EL (cell line): ENCODE results near the gene SYT11.
"Not testable (repeated sequence)": the region's sequence is repeated elsewhere in the genome, so short reads cannot be mapped to it uniquely, and the experiment has no call there.

Source experiments
- DNase-seq: peaks from one replicate; pipeline ENCODE4 v3.0.0-alpha.2; 2016

The SYT11 gene

DNA sequence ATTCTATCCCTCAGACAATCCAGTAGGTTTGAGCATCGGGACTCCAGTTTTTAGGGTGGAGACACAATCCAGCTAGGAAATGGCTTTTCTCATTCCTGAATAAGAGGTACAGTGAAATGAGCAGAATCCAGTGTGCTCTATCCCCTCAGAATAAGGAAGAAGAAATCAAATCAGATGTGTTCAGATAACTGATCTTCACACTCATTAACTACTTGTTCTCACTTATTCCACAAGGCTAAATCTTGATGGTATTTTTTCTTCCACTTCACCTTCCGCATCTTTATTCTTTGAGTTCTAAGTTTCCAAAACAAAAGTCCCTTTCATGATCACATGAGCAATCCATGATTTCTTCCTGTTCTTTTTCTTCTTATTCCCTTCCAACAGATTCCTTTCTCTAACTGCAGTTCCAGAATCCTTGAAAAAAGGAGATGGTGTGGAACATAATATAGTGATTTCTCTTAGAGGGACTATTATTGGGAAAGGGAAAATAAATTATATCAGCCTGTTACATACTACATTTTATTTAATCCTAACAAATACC is 1.7 kb downstream of the SYT11 start:
- DNase-seq = no peak

DNA sequence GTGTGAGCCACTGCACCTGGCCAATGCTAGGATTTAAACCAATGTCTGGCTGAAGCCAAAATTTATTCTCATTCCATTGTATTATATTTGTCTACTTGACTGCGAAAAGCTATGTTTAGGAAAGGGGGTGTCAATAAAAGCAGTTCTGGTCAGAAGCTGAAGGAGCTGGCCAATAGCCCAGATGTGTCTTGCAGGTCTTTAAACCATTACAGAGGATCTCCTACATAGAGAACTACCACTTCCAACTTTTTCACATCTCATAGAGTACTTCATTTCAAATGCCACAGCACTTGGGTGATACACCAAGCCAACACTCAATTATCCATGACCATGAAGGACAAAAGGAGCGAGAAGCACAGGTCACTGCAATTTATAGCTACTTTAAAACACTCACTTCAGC is 2.5 kb downstream of the SYT11 start:
- DNase-seq = no peak

- DNase-seq = peak; percentile 20
Observed at GRCh38 chr1:155864393-155864792, 5.0 kb downstream of the SYT11 start.

- DNase-seq = no peak
Observed at GRCh38 chr1:155867766-155868165, 8.4 kb downstream of the SYT11 start.

DNA sequence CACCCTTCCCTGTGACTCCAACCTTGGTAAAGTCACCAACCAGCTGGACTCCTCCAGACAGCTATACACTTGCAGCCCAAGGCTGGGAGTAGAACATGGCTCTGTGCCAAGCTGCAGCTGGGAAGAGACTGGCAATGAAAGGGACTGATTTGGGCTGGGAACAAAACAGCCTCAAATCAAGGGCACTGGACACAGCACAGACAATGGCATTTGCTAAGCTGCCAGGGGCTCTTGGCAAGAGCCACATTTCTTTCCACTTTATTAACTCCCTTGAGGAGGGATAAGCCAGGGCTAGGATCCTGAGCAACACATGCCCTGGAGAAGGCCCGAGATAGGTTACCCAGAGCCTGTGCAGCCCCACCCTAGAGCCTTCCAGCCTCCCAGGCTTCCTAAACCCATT is 12.0 kb downstream of the SYT11 start:
- no peak for DNase-seq

- DNase-seq = no peak
Observed at GRCh38 chr1:155872527-155872926, 13.2 kb downstream of the SYT11 start.

- DNase-seq = no peak
Observed at GRCh38 chr1:155873860-155874259, 14.5 kb downstream of the SYT11 start.

DNA sequence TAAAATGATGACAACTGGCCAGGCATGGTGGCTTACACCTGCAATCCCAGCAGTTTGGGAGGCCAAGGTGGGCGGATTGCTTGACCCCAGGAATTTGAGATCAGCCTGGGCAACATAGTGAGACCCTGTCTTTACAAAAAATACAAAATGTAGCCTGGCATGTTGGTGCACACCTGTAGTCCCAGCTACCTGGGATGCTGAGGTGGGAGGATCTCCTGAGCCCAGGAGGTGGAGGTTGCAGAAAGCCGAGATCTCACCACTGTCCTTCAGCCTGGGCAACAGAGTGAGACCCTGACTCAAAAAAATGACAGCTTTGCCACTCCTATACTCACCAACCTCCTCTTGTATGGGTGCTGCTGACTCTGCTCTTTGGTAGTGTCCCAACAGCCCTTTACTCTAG is 18.6 kb downstream of the SYT11 start:
- no peak for DNase-seq

- no peak for DNase-seq
Observed at GRCh38 chr1:155880251-155880650, 20.9 kb downstream of the SYT11 start.

GRCh38 chr1:155880950-155881349 is 21.6 kb downstream of the SYT11 start:
- no peak for DNase-seq

GRCh38 chr1:155882235-155882634 is 22.9 kb downstream of the SYT11 start:
- DNase-seq = no peak

- no peak for DNase-seq
Observed at GRCh38 chr1:155882766-155883165, 23.4 kb downstream of the SYT11 start.

- DNase-seq = peak; percentile 27
Observed at GRCh38 chr1:155884031-155884960, 24.9 kb downstream of the SYT11 start.

DNA sequence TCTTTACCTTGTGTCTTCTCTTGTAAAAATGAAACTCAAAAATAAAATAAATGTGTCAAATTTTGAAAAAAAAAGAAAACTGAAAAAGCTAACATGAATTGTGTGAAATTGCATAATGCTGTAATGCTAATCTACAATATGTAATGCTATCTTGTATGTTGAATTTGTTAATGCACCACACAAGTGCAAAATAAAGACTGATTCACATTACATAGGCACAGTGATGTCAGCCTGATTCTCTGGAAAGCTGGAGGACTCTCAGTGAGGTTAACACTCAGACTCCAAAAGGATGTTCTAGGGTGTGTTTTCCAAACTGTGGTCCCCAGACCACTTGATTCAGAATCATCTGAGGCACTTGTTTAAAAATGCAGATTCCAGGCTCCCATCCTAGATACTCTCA is 25.6 kb downstream of the SYT11 start:
- DNase-seq = no peak

DNA sequence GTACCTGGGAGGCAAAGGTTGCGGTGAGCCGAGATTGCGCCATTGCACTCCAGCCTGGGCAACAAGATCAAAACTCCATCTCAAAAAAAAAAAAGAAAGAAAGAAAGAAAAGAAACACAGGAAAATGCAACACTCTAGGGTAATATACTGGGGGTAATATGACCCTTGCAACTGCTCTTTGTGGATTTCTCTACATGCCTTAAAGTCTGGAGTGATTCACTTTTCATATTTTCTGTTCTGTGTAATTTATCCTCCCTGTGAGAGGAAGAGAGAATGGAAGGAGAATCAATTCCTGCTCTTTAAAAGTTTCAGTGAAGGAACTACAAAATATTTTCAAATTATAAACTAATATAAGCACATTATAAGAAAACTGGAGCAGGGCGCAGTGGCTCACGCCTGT is 29.1 kb downstream of the SYT11 start:
- DNase-seq = no peak

DNA sequence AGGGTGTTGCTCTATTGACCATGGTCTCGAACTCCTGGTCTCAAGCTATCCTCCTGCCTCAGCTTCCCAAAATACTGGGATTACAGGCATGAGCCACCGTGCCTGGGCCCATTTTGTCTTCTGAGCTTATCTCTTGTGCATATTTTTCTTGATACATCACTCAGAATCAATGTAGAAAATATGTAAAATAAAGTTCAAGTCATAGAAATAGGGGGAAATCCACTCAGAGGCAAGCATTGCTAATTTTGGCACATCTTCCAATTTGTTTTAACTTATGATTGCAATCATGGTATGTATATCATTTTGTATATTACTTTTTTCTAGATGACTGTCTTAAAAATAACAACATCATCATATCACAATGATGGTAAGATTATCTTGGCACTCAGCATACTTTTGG is 30.2 kb downstream of the SYT11 start:
- DNase-seq = peak; percentile 58

GRCh38 chr1:155890251-155890650 is 30.9 kb downstream of the SYT11 start:
- DNase-seq = no peak

DNA sequence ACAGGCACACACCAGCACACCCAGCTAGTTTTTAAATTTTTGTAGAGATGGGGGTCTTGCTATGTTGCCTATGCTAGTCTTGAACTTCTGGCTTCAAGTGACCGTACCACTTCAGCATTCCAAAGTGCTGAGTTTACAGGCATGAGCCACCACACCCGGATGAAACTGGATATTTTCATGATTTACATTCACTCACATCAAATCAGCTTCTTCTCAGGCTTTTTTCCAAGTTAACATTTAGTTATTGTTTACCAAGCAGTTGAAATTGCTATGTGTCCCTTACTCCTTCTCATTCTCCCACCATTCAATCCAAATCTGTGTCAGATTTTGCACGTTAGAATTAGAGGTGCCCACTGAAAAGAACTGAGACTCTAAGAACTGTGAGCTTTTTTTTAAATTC is 33.4 kb downstream of the SYT11 start:
- DNase-seq = peak; percentile 82

- DNase-seq = peak; percentile 91
Observed at GRCh38 chr1:155893389-155894142, 34.2 kb downstream of the SYT11 start.

DNA sequence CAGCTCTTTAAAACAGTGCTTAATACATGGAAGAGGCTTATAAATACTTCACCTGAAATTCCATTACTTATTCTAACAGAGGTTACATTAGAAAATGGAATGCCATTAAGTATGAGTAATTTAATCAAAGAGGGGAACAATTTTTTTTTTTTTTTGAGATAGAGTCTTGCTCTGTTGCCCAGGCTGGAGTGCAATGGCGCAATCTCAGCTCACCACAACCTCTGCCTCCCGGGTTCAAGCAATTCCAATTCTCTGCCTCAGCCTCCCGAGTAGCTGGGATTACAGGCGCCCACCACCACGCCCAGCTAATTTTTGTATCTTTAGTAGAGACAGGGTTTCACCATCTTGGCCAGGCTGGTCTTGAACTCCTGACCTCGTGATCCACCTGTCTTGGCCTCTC is 36.2 kb downstream of the SYT11 start:
- DNase-seq = not testable (repeated sequence)

DNA sequence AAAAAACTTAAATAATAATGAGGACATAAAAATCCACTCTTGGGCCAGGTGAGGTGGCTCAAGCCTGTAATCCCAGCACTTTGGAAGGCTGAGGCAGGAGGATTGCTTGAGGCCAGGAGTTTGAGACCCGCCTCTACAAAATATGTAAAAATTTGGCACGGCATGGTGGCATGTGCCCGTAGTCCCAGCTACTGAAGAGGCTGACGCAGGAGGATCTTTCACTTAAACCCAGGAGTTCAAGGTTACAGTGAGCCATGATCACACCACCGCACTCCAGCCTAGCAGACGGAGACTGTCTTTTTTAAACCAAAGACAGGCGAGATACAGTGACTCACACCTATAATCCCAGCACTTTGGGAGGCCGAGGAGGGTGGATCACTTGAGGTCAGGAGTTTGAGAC is 37.1 kb downstream of the SYT11 start:
- not testable (repeated sequence) for DNase-seq

- DNase-seq = no peak
Observed at GRCh38 chr1:155897746-155898145, 38.4 kb downstream of the SYT11 start.

DNA sequence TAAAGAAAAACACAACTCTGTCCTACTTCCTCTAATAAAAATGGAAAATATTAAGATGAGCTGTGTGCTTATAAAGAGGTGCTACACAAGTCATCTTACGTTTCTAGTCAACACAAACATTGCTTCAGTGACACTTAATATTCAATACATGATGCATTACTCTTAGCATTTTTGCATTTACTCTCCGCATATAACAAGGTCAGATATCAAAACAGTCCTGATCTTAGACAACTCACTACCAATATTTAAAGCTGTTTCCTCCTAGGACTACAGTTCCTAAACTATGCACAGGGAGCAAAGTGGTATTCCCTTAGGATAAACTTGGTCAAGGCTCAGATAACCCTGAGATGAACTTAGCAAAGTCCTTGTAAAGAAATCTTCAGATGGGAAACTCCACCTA is 39.5 kb downstream of the SYT11 start:
- no peak for DNase-seq

- DNase-seq = no peak
Observed at GRCh38 chr1:155899683-155900082, 40.3 kb downstream of the SYT11 start.
